Effector memory CD4-positive, alpha-beta T cell (primary cell): ENCODE data around the gene LZTS2.
A peak's percentile ranks its signal among the peaks of the same experiment; 100 is the strongest.

Experiments
- DNase-seq, 3 donors: peaks; one replicate each; pipeline ENCODE4 v3.0.0-alpha.2; 2020
- H3K27ac ChIP-seq: 2 replicates; pipeline ENCODE4 v1.7.0; 2013; ENCODE audit warnings: mild to moderate bottlenecking, low read length, moderate library complexity; ENCODE audit not compliant: insufficient read depth, poor library complexity, severe bottlenecking
- H3K27me3 ChIP-seq: replicated peaks from 2 replicates; pipeline ENCODE4 v1.7.0; 2013; ENCODE audit warnings: mild to moderate bottlenecking, low read length; ENCODE audit not compliant: insufficient read depth, control insufficient read depth, poor library complexity, severe bottlenecking
- H3K36me3 ChIP-seq: 2 replicates; pipeline ENCODE4 v1.7.0; 2013; ENCODE audit warnings: mild to moderate bottlenecking, low read length, moderate library complexity; ENCODE audit not compliant: control insufficient read depth, insufficient read depth
- H3K4me1 ChIP-seq: 2 replicates; pipeline ENCODE4 v1.7.0; 2013; ENCODE audit warnings: low read length, mild to moderate bottlenecking; ENCODE audit not compliant: control insufficient read depth, insufficient read depth, poor library complexity, severe bottlenecking
- H3K4me3 ChIP-seq: 2 replicates; pipeline ENCODE4 v1.7.0; 2013; ENCODE audit warnings: low read length, low read depth, mild to moderate bottlenecking; ENCODE audit not compliant: insufficient read depth, poor library complexity, severe bottlenecking
- H3K9me3 ChIP-seq: 2 replicates; pipeline ENCODE4 v1.7.0; 2013; ENCODE audit warnings: mild to moderate bottlenecking, low read length, moderate library complexity; ENCODE audit not compliant: control insufficient read depth

Gene LZTS2

GRCh38 chr10:101041252-101041761, 41.7 kb downstream of the LZTS2 start:
- no peak overlapping the region for H3K27ac ChIP-seq
- peak; percentile 52 to 60 (median 55) for DNase-seq
- H3K9me3 ChIP-seq = no peaks in the 10 kb centered on the region
- peaks cover 11% of the 10 kb centered on the region for H3K4me1 ChIP-seq
- H3K36me3 ChIP-seq = peaks cover 33% of the 10 kb centered on the region
- no peak overlapping the region for H3K4me3 ChIP-seq
- H3K27me3 ChIP-seq = no peaks in the 10 kb centered on the region

- peaks cover under 1% of the 10 kb centered on the region for H3K27me3 ChIP-seq
- H3K9me3 ChIP-seq = no peaks in the 10 kb centered on the region
- no peak for DNase-seq
- peaks cover 11% of the 10 kb centered on the region for H3K4me1 ChIP-seq
- peak overlapping the region; percentile 78 for H3K4me3 ChIP-seq
- H3K27ac ChIP-seq = peak overlapping the region; percentile 63
- H3K36me3 ChIP-seq = peaks cover 25% of the 10 kb centered on the region
Observed at GRCh38 chr10:101042118-101042517, 42.5 kb downstream of the LZTS2 start.

GRCh38 chr10:101042667-101043362, 43.2 kb downstream of the LZTS2 start:
- H3K4me1 ChIP-seq = peaks cover 11% of the 10 kb centered on the region
- peaks cover 18% of the 10 kb centered on the region for H3K36me3 ChIP-seq
- no peaks in the 10 kb centered on the region for H3K9me3 ChIP-seq
- peak overlapping the region; percentile 63 for H3K27ac ChIP-seq
- peak; percentile 62 to 76 (median 66) for DNase-seq
- peak overlapping the region; percentile 78 for H3K4me3 ChIP-seq
- peaks cover 5% of the 10 kb centered on the region for H3K27me3 ChIP-seq

- Histone ChIP-seq H3K36me3 (peaks cover 13% of the 10 kb centered on the region), H3K4me3 (peak overlapping the region; percentile 78), H3K27me3 (peaks cover 10% of the 10 kb centered on the region), H3K4me1 (peaks cover 11% of the 10 kb centered on the region), H3K27ac (peak overlapping the region; percentile 63), H3K9me3 (no peaks in the 10 kb centered on the region)
- no peak for DNase-seq
Observed at GRCh38 chr10:101043363-101043707, 43.7 kb downstream of the LZTS2 start.

- Histone ChIP-seq H3K9me3 (no peaks in the 10 kb centered on the region), H3K36me3 (peaks cover 6% of the 10 kb centered on the region), H3K27me3 (peaks cover 18% of the 10 kb centered on the region), H3K4me1 (peaks cover 11% of the 10 kb centered on the region), H3K27ac (no peak overlapping the region), H3K4me3 (no peak overlapping the region)
- DNase-seq = no peak
Observed at GRCh38 chr10:101044117-101044516, 44.5 kb downstream of the LZTS2 start.

GRCh38 chr10:101046332-101047238, 47.0 kb downstream of the LZTS2 start:
- H3K36me3 ChIP-seq = no peaks in the 10 kb centered on the region
- no peak overlapping the region for H3K27ac ChIP-seq
- DNase-seq = no peak
- no peak overlapping the region for H3K4me3 ChIP-seq
- H3K4me1 ChIP-seq = peaks cover 18% of the 10 kb centered on the region
- H3K27me3 ChIP-seq = peaks cover 39% of the 10 kb centered on the region
- H3K9me3 ChIP-seq = no peaks in the 10 kb centered on the region

GRCh38 chr10:101047268-101047667, 47.7 kb downstream of the LZTS2 start:
- H3K27me3 ChIP-seq = peaks cover 39% of the 10 kb centered on the region
- no peak for DNase-seq
- H3K4me3 ChIP-seq = no peak overlapping the region
- no peaks in the 10 kb centered on the region for H3K9me3 ChIP-seq
- H3K4me1 ChIP-seq = peaks cover 17% of the 10 kb centered on the region
- H3K36me3 ChIP-seq = no peaks in the 10 kb centered on the region
- no peak overlapping the region for H3K27ac ChIP-seq

GRCh38 chr10:101047961-101048892, 48.6 kb downstream of the LZTS2 start:
- Histone ChIP-seq H3K4me3 (no peak overlapping the region), H3K36me3 (no peaks in the 10 kb centered on the region), H3K9me3 (no peaks in the 10 kb centered on the region), H3K4me1 (peaks cover 9% of the 10 kb centered on the region), H3K27me3 (peaks cover 39% of the 10 kb centered on the region), H3K27ac (no peak overlapping the region)
- no peak for DNase-seq

- Histone ChIP-seq H3K4me3 (peak overlapping the region; percentile 19), H3K27ac (no peak overlapping the region), H3K27me3 (peaks cover 39% of the 10 kb centered on the region), H3K4me1 (peaks cover 7% of the 10 kb centered on the region), H3K9me3 (no peaks in the 10 kb centered on the region), H3K36me3 (no peaks in the 10 kb centered on the region)
- peak; percentile 54 to 66 (median 64) for DNase-seq
Observed at GRCh38 chr10:101050208-101051069, 50.8 kb downstream of the LZTS2 start.
